PC-9 (cell line): ENCODE data around the gene ELOVL1. TPM values are rescaled to one million over a fixed set of nuclear protein-coding genes. Genes with fewer than 3 reads are reported as not detected.

ENCODE experiments used
- BruUV-seq: library from RNA; stranded (reverse); fragments of 400-500 nt; replicated peaks from 2 replicates; lab custom pipeline; 2021; lab: Mats Ljungman, UMichigan
- CTCF ChIA-PET: fragments of 300-600 bp; sonication (Branson Sonifier 250); formaldehyde crosslinking; loops from one replicate; lab custom pipeline; 2022; ENCODE audit warnings: antibody characterized with exemption; lab: Charles Lee
- POLR2A ChIA-PET: fragments of 300-600 bp; sonication (Branson Sonifier 250); formaldehyde crosslinking; loops from one replicate; lab custom pipeline; 2022; ENCODE audit warnings: antibody characterized with exemption; ENCODE audit not compliant: unreplicated experiment; lab: Charles Lee
- DNase-seq, 2 experiments: peaks; one replicate each; pipeline versions ENCODE4 v3.0.0 to v3.0.0-alpha.2; 2015 to 2022; ENCODE audit warnings: mixed read lengths in 1 of 2
- H2AFZ ChIP-seq: fragments of 200-600 bp; sonication (generic); 2 replicates; pipeline ENCODE4 v1.8.1; 2017; ENCODE audit warnings: antibody characterized with exemption
- H3F3A ChIP-seq: fragments of 200-600 bp; sonication (generic); 2 replicates; pipeline ENCODE4 v1.8.1; 2017; ENCODE audit warnings: antibody characterized with exemption, mild to moderate bottlenecking, low read depth; ENCODE audit not compliant: insufficient read depth
- H3K27ac ChIP-seq: fragments of 200-600 bp; sonication (generic); 2 replicates; pipeline ENCODE4 v1.6.1; 2016; ENCODE audit warnings: mixed run types
- H3K27me3 ChIP-seq: fragments of 200-600 bp; sonication (generic); 2 replicates; pipeline ENCODE4 v1.6.1; 2016; ENCODE audit warnings: low read depth, mixed run types; ENCODE audit not compliant: insufficient read depth
- H3K36me3 ChIP-seq: fragments of 200-600 bp; sonication (generic); 2 replicates; pipeline ENCODE4 v1.6.1; 2016; ENCODE audit warnings: low read depth, mixed run types
- H3K4me1 ChIP-seq: fragments of 200-600 bp; sonication (generic); replicated peaks from 2 replicates; pipeline ENCODE4 v1.6.1; 2016; ENCODE audit warnings: mixed run types; ENCODE audit not compliant: insufficient read depth
- H3K4me2 ChIP-seq: fragments of 200-600 bp; sonication (generic); 2 replicates; pipeline ENCODE4 v1.6.1; 2017; ENCODE audit warnings: mixed run types
- H3K4me3 ChIP-seq: fragments of 200-600 bp; sonication (generic); 2 replicates; pipeline ENCODE4 v1.6.1; 2016; ENCODE audit warnings: mixed run types
- H3K79me2 ChIP-seq: fragments of 200-600 bp; sonication (generic); 2 replicates; pipeline ENCODE4 v1.6.1; 2017; ENCODE audit warnings: low read depth, mixed run types
- H3K9me2 ChIP-seq: fragments of 200-600 bp; sonication (generic); 2 replicates; pipeline ENCODE4 v1.8.1; 2017; ENCODE audit warnings: mild to moderate bottlenecking; ENCODE audit not compliant: insufficient read depth
- H3K9me3 ChIP-seq: fragments of 200-600 bp; sonication (generic); 2 replicates; pipeline ENCODE4 v1.8.1; 2016; ENCODE audit warnings: low read depth; ENCODE audit not compliant: insufficient read depth
- H4K20me1 ChIP-seq: fragments of 200-600 bp; sonication (generic); 2 replicates; pipeline ENCODE4 v1.8.1; 2017; ENCODE audit not compliant: insufficient read depth
- EZH2 ChIP-seq: fragments of 200-600 bp; sonication (generic); IDR thresholded peaks from 2 replicates; pipeline ENCODE4 v1.8.0; 2017; ENCODE audit warnings: antibody characterized with exemption, low read depth
- intact Hi-C: fragments of 100-400 bp; cut with micrococcal nuclease; formaldehyde crosslinking; loops from one replicate; pipeline ENCODE4 v1.10.0; 2022; ENCODE audit not compliant: unreplicated experiment
- total RNA-seq: library from RNA; stranded (reverse); gene quantifications from 2 replicates; pipeline ENCODE4 v1.2.3, GENCODE V29; 2021
- TF ChIP-seq, protein P1 (sequence below): fragments of 200-600 bp; sonication (generic); conservative IDR thresholded peaks from 2 replicates; pipeline ENCODE4 v1.6.1; 2017; ENCODE audit warnings: mixed run types, antibody characterized with exemption, mild to moderate bottlenecking, moderate library complexity

ELOVL1 gene
- total RNA-seq, 1 experiment from 2014 or later: 131 TPM

DNA sequence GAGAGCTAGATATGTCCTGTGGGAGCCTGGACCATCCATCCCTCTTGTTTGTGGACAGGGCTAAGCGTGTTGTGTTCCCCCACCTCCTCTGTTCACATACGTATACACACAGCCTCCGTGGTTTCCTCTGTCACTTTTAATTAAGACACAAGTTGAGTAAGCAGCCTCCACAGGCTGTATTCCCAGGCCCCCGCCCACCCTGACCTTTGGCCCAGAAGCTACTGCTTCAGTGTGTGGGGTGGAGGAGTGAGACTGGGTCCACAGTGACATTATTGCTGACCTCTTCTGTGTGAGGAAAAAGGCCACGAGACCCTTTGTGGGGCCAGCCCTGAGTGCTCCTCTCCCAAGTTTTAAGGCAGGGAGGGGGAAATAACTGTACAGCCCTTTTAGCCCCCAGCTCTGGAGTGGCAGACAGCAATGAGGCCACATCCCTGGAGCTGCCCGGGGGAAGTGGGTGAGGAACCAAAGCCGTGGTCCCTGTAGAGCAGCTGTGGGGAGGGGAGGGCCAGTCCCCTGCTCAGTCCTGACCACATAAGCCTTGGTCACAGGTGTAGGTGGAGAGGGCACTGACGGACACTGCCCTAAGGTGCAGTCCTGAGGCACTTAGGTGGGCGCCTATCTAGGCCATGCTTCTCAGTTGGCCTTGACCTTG, 4.4 kb downstream of the ELOVL1 start:
- peaks cover 74% of the 10 kb centered on the region for H3F3A ChIP-seq
- peaks cover 78% of the 10 kb centered on the region for H3K79me2 ChIP-seq
- no peaks in the 10 kb centered on the region for H3K27me3 ChIP-seq
- 0 out of 2 replicates have a peak overlapping the region, but pooled peaks have one; percentile 2 for H3K4me2 ChIP-seq
- no peak for DNase-seq
- no peaks in the 10 kb centered on the region for H3K9me3 ChIP-seq
- H3K36me3 ChIP-seq: peaks cover 38% of the 10 kb centered on the region
- no peak overlapping the region for H2AFZ ChIP-seq
- H4K20me1 ChIP-seq: 0 out of 2 replicates have a peak, but pooled peaks cover 3% of the 10 kb centered on the region
- ChIA-PET POLR2A (interaction anchor here (0.7 kb wide), 1 partner anchor 10 kb away, joined by 4 read pairs; no protein-coding TSS in a partner anchor), CTCF (no interaction called here)
- intact Hi-C loops: no loop called here
- no peaks in the 10 kb centered on the region for H3K9me2 ChIP-seq
- H3K4me3 ChIP-seq: no peak overlapping the region
- TF ChIP-seq, protein P1, sequence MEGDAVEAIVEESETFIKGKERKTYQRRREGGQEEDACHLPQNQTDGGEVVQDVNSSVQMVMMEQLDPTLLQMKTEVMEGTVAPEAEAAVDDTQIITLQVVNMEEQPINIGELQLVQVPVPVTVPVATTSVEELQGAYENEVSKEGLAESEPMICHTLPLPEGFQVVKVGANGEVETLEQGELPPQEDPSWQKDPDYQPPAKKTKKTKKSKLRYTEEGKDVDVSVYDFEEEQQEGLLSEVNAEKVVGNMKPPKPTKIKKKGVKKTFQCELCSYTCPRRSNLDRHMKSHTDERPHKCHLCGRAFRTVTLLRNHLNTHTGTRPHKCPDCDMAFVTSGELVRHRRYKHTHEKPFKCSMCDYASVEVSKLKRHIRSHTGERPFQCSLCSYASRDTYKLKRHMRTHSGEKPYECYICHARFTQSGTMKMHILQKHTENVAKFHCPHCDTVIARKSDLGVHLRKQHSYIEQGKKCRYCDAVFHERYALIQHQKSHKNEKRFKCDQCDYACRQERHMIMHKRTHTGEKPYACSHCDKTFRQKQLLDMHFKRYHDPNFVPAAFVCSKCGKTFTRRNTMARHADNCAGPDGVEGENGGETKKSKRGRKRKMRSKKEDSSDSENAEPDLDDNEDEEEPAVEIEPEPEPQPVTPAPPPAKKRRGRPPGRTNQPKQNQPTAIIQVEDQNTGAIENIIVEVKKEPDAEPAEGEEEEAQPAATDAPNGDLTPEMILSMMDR: no peak
- TF ChIP-seq EZH2: no peak
- H3K4me1 ChIP-seq: peaks cover 62% of the 10 kb centered on the region
- 0 out of 2 replicates have a peak overlapping the region, but pooled peaks have one; percentile 18 for H3K27ac ChIP-seq
- BruUV-seq: no TSS peak

DNA sequence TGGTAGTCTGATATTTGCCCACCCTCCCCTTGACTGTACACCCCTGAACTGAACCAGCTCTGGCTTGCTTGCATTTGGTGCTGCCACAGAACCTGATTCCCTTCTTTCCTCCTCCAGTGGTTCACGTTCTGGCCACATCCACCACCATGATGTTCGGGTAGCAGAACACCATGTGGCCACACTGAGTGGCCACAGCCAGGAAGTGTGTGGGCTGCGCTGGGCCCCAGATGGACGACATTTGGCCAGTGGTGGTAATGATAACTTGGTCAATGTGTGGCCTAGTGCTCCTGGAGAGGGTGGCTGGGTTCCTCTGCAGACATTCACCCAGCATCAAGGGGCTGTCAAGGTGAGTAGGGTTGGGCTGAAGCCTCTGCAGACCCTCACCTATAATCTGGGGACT, 7.2 kb downstream of the ELOVL1 start:
- Histone ChIP-seq H3K27me3 (no peaks in the 10 kb centered on the region), H3K9me3 (no peaks in the 10 kb centered on the region), H3K4me1 (peaks cover 59% of the 10 kb centered on the region), H3K27ac (no peak overlapping the region), H3K36me3 (peaks cover 38% of the 10 kb centered on the region), H3K79me2 (peaks cover 68% of the 10 kb centered on the region), H3K9me2 (no peaks in the 10 kb centered on the region), H3F3A (peaks cover 71% of the 10 kb centered on the region), H2AFZ (no peak overlapping the region), H3K4me2 (peak overlapping the region; percentile 86), H3K4me3 (peak overlapping the region; percentile 86; the same call in 1 of the 2 replicates), H4K20me1 (0 out of 2 replicates have a peak, but pooled peaks cover 3% of the 10 kb centered on the region)
- intact Hi-C loops: no loop called here
- BruUV-seq: no TSS peak
- CTCF ChIA-PET: no interaction called here
- POLR2A ChIA-PET: interaction anchor here (0.7 kb wide), 1 partner anchor 12 kb away, joined by 5 read pairs; no protein-coding TSS in a partner anchor
- no peak for TF ChIP-seq EZH2
- TF ChIP-seq, protein P1: no peak
- DNase-seq: no peak

DNA sequence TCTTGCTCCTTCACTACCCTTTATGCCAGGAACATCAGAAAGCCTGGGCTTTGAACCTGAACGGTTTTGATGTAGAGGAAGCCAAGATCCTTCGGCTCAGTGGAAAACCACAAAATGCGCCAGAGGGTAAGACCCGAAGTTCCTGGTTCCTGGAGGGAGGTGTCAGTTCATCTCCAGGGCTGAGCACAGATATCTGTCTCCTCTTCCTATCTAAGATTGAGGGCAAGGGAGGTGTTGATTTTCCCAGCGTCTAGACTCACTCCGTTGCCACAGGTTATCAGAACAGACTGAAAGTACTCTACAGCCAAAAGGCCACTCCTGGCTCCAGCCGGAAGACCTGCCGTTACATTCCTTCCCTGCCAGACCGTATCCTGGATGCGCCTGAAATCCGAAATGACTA, 8.1 kb downstream of the ELOVL1 start:
- peak overlapping the region; percentile 86 for H3K4me3 ChIP-seq
- H3K27ac ChIP-seq: no peak overlapping the region
- H3K36me3 ChIP-seq: peaks cover 32% of the 10 kb centered on the region
- no peaks in the 10 kb centered on the region for H3K9me3 ChIP-seq
- POLR2A ChIA-PET: interaction anchor here (0.6 kb wide), 1 partner anchor 74 kb away, joined by 3 read pairs; the partner anchor contains the start of gene C1orf210
- H3K4me2 ChIP-seq: peak overlapping the region; percentile 86
- H3K9me2 ChIP-seq: no peaks in the 10 kb centered on the region
- intact Hi-C loops: loop anchor here (2.0 to 5.0 kb wide), 5 partner anchors 29 to 168 kb away; partner anchors contain the start of genes C1orf210, MED8 and SZT2
- CTCF ChIA-PET: no interaction called here
- H3F3A ChIP-seq: peaks cover 63% of the 10 kb centered on the region
- peaks cover 59% of the 10 kb centered on the region for H3K79me2 ChIP-seq
- no TSS peak for BruUV-seq
- DNase-seq: peak in 1 of 2 experiments; percentile 29
- H3K4me1 ChIP-seq: peaks cover 50% of the 10 kb centered on the region
- H4K20me1 ChIP-seq: 0 out of 2 replicates have a peak, but pooled peaks cover 3% of the 10 kb centered on the region
- H3K27me3 ChIP-seq: no peaks in the 10 kb centered on the region
- no peak overlapping the region for H2AFZ ChIP-seq
- no peak for TF ChIP-seq EZH2
- TF ChIP-seq, protein P1: no peak
